ENCODE data around the gene LRRC7.

The LRRC7 gene

DNA sequence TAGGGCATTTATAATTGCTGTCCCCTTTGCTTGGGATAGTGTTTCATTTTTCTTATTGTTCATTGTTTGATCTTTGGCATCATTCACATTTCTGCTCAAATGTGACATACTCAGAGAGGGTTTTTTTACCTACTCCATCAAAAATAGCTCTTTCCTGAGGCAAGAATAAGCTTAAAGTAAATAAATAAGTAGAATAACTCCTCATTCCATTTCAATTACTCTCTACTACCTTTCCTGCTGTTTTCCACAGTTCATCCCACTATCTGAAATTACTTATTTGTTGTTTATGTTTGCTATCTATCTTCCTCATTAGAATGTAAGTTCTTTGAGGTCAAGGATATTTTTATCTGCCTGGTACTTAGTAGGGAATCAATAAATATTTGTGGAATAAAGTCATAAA is 517.8 kb downstream of the LRRC7 start:
- no peak for DNase-seq

DNA sequence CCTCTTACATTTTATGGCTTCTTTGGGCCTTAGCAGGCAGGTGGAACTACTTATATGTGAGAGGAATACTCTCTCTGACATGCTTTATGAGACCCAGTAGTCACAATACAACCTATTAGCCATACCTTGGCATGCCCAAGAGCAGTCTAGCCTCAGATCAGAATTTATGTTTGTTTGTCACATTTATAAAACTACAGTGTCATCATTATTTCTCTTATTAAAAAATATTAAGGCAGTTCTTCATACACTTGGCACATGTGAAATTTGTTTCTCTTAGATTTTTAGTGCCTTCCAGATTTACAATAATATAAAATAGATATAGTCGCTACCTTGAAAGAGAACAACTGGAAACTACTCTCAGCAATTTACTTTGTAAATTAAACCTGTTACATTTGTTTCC is 519.2 kb downstream of the LRRC7 start:
- no peak for DNase-seq

DNA sequence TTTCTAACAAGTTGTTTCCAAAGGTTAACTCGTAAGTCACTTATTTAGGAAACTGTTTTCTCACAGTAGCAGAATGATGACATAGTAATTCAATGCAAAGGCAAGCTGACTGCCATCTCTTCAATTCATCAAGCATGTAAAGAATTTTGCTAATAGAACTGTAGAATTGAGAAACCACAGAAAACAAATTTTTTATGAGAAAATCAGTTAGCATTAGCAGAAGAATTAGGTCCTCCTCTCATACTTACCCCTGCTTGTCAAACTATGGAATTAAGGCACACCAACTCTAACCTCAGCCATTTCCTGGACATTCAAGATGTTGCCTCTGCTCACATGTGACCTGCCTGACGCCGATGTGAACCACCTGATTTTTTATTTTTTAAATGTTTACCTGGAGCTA is 522.4 kb downstream of the LRRC7 start:
- DNase-seq, result no peak

DNA sequence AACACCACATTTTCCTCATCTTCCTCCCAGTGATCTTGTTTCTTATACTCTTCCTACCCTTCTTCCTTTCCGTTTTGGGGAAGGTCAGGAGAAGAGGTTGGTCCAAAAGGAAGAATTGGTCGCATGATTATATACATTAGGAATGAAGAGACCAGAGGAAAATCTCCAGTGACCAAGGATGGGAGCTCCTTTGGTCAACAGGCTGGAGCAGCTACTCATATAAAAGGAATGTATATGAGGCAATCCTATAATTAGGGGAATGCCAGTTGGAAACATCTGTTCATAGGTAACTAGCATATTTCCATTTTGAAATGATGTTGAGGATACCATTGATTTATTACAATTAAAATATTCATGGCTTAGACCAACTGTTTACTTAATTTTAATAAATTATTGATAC is 523.2 kb downstream of the LRRC7 start:
- DNase-seq, result no peak

DNA sequence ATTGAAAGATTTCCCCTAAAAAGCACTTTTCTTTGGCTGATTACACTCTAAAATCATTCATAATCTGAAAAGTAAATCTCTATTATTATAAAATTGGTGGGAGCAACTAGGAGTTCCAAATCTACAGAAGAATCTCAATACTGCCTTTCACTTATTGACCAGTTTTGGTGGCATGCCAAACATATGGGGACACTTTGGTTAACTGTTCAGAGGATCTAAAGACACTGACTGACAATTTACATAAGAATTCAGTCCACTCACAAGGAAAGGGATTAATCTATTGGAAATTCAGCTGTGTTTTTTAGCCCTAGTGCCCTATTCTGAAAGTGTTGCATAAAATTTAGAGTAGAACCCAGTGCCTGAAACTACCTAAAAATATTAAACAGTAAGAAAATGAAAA is 524.1 kb downstream of the LRRC7 start:
- DNase-seq, result no peak

DNA sequence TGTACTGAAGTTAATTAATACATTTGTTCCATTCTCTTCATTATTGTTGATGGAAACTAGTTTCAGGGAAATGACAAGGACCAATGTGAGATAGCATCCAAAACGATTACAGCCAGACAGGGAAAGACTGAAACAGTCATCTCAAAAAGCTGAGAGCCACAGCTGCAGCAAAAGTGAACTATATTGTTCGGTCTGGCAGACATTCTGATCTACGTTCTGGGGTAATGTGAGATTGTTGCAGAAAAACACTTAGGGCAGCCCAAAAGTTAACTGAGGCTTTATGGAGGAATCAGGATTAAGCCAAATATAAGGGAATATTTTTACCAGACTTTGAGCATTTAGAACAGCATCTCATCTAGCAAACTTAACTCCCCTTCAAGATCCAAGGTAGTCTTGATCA is 524.8 kb downstream of the LRRC7 start:
- no peak for DNase-seq

DNA sequence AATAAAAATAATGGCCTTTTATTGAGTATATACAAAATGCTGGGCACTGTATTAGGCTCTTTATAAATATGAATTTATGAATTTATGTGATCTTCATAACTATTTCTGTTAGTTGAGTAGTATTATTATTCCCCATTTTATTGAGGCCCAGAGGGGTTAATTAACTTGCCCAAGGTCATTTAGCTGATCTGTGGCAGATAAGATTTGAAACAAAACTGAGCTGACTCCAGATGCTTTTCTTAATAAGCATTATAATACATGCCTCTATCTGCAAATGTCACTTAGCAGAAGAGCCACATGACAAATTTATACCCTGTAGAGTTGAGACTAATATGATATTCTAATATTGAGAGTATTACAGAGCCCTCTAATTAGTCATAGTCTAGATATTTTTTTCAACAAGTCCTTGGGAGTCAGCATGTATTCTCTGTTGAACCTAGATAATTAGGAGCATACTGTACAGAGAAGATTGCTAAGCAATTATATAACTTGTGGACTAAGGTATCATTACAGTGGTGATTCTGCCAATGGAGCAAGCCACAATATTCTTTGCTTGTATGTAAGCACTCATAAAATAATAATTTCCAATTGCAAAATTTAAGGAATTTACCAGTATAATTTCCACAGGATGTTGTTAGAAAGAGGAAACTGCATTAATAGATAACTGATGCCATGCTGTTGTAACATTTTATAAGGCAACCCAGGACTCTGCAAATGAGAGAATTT is 525.7 kb downstream of the LRRC7 start:
- DNase-seq, result no peak

DNA sequence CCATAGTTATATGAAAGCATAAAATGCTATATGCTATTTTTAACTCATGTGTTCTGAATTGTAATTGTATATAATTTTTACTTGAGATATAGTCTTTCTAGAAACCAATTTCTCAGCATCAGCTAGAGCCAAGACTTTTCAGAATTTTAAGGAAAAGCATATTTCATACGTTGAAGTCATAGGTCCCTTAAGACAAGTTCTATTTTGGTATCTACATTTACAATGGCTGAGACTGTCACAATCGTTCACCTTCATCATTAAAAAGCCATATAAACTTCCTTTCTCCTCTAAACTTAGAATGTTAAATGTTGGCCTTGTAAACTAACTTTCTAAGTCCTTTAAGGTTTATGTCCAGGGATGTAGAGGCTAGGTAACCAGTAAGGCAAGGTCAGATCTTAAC is 533.5 kb downstream of the LRRC7 start:
- DNase-seq, result no peak

DNA sequence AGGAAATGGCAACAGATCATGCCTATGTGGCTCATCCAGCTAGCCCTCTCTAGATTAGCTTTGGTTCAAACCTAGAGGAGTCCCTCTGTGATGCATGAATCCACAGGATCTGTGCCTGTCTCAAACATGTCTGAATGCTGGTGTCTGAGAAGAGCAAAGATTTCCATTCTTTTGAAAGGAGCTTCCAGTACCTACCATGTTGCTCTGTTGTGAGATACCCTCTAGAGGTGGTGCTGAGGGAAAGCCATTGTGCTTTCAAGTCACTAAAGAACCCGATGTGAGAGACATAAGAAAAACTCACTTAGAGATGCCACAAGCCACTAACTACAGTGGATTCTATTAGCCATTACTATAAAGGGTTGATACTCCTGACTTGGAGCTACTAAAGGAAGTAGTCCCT is 534.1 kb downstream of the LRRC7 start:
- no peak for DNase-seq

DNA sequence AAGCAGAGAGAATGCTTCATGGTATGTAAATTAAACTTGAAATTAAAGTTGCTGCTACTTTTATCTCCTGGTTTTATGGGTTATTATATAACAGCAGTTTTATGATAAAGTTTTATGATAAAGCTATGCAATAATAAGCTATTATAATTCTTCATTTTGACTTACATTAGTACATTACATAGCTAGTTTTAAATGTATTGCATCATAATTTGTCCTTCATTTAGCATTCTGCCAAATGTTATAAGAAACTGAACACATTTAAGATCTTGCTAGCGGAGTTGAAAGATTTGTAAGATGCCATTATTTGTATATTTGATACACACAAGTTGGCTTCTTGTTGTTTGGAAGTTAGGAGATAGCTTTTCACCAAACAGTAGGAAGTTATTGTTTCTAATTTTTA is 536.0 kb downstream of the LRRC7 start:
- no peak for DNase-seq

DNA sequence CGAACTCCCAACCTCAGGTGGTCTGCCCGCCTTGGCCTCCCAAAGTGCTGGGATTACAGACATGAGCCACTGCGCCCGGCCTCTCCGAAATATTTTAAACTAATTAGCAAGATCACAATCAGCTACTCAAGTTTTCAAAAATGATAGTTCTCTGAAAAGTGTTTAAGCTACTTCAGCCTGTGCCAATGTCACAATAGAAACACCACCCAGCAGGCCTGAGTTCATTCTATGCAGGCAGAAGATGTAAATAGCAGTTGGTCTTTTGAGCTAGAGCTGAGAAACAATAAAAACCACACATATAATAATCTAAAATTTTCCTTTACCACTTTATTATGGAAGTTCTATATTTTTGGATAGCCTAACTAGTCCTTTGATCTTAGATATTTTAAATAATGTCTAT is 541.5 kb downstream of the LRRC7 start:
- DNase-seq, result no peak

DNA sequence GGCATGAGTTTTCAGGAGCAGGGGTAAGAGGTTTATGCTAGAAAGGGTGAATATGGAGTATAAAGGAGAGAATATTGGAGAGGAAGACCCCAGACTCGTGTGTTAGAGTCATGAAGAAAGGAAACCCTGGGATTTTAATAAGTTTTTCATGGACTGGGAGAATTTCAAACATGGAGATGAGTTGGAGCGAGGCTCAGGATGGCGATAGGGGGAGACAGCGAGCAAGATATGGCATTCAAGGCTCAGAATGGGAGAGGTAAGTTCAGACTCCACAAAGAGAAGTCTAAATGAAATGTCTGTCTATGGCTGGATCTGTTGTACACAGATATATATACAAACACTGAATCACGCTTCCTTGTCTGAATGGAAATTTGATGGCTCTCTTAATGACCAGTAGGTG is 545.1 kb downstream of the LRRC7 start:
- no peak for DNase-seq

DNA sequence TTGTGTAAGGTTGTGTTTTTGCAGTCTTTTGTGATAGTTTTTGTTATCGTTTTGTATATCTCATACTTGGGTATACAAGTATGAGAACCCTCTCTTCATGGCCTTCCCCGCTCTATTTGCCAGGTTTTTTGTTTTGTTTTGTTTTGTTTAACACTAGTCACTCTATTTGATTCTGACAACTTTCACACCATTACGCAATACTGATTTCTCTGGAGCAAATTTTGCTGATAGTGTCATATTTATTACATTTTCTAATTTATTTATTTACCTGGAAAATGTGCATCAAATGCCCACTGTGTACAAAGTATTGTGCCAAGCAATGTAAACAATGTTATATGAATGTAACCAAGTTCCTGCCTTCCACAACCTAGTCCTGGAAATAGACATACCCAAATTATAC is 547.6 kb downstream of the LRRC7 start:
- DNase-seq, result no peak

DNA sequence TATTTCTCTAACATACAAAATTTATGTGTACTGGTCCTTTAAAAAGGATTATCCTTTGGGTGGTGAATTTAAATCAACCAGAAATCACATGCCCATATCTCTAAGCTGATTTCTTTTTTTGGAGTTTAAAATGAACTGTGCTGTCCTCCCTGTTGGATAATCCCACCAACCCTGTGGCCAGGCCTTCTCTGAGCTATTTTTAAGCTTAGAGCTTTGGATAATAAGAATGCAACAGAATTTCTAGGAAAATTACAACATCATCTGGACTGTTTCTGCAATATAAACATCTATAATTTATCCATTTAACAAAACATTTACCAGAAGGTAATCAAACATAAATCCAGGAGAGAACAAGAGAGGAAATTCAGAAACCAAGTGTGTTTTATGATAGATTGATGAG is 549.3 kb downstream of the LRRC7 start:
- DNase-seq, result no peak

DNA sequence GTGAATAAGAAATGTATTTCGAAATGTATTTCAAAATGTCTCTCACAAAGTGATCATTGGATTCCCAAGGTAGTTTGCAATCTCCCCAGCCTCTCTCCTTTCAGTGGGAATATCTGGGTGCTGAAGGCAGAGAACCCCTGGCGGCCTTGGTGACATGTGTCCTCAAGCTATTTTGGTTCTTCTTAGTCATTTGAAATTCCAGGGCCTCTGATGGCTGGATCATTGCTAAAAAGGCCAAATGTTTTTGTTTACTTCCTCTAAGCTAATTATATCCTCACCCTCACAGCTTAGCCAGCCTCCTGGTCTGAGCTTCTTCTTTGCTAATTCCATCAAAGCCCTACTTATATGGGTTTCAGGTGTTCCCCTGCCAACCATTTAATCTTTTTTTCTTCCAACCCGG is 566.4 kb downstream of the LRRC7 start:
- DNase-seq, result no peak

DNA sequence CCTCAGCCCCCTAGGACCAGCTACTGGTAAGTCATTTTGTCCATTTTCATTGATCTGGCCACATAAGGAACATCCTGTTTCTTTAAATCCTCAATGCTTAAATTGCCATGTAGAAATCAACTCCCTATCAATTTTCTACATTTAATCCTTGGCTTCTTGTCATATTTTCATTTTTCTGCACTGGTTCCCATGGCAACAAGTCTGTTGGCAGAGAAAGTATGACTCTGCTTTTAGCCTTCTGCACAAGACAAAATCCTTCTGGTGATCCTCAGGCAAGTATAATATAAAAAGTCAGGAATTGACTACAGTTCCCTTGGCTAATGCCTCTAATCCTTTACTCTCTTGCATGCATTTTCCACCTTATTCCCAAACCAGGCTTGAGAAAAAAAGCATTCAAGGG is 572.6 kb downstream of the LRRC7 start:
- DNase-seq, result peak in 3 of 56 donors; percentile 1 to 14 (median 13)

DNA sequence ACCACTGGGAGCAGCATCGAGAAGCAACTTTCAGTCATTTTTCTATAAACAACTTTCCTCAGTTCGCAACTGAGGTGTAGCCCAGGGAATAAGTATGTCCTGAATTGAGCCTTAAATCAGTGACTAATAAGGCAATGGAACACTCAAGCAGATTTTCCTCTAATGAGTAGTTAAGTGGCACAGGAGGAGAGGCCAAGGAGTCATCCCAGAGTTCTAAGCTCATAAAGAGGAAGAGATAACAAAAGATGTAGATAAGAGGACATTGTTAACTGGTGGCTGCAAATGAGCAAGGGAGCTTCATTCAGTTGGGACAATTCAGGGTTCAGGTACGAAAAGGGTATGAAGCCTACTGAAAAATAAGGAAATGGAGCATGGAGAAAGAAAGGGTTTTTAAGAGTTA is 573.2 kb downstream of the LRRC7 start:
- DNase-seq, result no peak

DNA sequence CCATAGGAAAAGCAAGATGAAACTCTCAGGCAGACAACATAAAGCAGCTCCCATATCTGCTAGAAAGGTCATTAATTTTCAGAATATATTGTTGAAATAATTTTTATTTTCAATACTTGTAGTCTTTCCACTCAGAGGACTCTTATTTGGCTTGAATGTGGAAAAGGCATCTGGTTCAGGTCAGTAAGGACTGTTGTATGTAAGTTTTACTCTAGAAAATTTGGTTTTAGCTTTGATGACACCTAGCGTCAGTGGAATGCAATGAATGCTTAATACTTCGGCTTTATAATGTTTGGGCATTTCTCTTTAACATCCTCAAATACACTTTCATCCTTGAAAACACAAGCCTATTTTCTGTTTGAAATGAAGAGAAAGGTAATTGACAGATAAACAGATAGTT is 574.4 kb downstream of the LRRC7 start:
- no peak for DNase-seq

DNA sequence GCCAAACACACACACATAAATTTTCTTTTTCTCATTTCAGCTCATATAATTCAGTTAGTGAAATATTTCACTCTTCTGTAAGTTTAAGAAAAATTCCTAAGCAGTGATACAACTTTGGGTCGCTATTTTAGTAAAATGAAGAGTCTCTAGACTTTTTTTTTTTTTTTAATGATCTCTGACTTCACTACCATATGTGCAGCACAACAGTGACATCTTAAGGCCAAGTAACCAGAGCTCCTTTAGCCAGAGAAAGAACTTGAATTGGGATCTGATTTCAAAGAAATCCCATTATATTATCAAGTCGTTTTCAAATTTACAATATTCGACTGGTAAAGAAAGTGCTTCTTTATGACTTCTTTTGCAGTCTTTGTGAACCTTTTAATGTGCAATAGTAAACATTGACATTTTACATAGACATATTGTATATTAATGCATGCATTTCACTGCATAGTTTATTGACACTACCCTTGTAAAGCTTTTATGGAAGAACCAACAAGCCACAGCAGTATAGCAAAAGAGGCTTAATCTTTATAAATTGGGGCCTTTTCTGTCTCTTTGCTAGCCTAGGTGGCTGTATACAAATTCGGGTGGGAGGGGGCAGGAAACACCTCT is 575.4 kb downstream of the LRRC7 start:
- DNase-seq, result no peak

DNA sequence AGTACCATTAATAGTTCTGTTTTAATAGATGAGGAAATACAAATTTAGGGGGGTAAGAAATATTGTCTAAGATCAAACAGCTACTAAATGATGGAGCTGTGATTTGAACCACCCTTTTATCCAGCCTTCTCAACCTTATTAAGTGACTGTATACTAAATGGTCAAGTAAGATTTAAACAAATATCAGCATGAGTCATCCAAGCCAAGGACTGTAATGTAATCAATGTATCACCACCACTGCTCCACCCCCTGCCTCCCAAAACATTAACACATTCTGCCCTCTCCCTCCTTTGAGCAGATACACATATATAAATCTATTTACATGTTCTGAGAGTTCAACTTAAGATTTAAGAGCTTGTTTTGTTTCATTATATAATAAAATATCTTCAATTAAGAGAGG is 578.8 kb downstream of the LRRC7 start:
- DNase-seq, result no peak

DNA sequence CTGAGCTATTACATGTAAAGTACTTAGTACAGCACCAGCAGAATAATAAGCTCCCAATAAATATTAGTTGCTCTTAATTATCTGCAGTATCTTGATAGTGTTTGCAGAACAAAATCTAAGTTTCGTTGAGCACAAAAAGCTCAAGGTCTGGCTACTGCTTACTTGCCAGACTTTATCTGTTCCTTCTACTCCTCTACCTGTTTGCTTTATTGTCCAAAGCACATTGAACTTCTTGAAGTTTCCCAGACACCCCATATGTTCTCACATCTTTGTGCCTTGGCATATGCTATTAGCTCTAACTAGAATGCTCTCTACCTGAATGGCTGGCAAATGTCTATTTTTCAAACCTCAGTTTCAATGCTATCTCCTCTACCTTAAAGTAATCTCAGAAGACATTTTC is 582.7 kb downstream of the LRRC7 start:
- DNase-seq, result no peak

DNA sequence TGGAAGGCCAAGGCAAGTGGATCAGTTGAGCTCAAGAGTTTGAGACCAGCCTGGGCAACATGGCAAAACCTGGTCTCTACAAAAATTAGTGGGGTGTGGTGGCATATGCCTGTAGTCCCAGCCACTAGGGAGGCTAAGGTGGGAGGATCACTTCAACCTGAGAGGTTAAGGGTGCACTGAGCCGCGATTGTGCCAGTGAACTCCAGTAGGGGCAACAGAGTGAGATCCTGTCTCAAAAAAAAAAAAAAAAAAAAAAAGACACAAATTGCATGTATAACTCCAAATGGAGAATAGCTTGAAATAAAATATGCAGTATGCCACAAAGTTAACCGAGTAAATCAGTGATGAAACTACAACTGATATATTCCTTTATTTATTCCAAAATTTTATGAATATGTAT is 586.0 kb downstream of the LRRC7 start:
- no peak for DNase-seq

DNA sequence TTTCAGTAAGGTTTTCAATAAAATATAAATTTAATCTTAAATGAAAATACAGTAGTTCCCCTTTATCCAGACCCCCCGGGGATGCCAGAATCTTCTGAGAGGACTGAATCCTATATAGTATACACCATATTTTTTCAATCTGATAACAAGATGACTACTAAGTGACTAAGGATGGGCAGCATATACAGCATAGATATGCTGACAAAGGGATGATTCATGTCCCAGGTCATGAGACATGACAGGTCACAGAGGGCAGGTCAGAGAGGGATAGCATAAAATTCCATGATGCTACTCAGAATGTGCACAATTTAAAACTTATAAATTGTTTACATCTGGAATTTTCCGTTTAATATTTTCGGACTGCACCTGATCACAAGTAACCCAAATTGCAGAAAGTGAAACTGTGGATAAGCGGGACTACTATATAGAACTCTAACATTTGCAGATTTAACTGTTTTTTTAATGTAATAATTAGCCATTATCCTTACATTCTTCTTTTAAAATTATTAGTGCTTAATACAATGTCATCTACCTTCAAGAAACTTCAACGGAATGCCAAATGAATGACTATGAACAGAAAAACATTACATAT is 588.9 kb downstream of the LRRC7 start:
- DNase-seq, result no peak
